Breast epithelium (tissue), 3 donors: ENCODE data around the gene EPM2AIP1.

Experiments used
- CTCF ChIP-seq, 3 donors: fragments of 450-650 bp; IDR thresholded peaks; one replicate each; pipeline ENCODE4 v1.5.1; 2016 to 2017; ENCODE audit warnings: antibody characterized with exemption in 3 of 3, mild to moderate bottlenecking in 3 of 3, moderate library complexity in 3 of 3
- POLR2A ChIP-seq: fragments of 450-650 bp; IDR thresholded peaks from one replicate; pipeline ENCODE4 v1.6.1; 2016; ENCODE audit warnings: antibody characterized with exemption, mild to moderate bottlenecking, moderate library complexity

DNA sequence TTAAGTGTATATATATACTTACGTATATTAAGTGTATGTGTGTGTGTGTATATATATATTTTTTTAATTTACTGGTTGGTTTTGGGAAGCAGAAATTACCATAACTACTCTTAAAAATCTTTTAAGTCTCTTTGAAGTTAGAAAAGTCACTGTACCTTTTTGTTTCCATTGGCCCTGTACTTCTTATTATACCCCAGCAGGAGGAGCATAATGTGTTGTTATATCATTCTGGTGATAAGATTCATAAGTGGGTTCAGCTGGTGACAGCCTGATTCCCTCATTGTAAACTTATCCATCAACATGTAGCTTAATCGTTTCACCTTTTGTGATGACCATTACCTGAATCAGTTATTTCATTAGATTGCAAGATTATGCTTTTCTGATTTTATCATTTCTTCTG lies 31.2 kb upstream of the EPM2AIP1 start:
- TF ChIP-seq CTCF (IDR thresholded peaks at IDR 0.05) (peak in 2 of 3 donors; percentile 15 to 45), POLR2A (no peak)
